RWPE1 (cell line): ENCODE results near the gene GLIS1.

Experiments
- CTCF ChIA-PET: fragments of 350-600 bp; sonication (Branson Sonifier 250); formaldehyde crosslinking; extraction: SDS; loops from one replicate; lab custom pipeline; 2021; lab: Yijun Ruan, JAX
- POLR2A ChIA-PET: fragments of 400-600 bp; formaldehyde crosslinking; extraction: SDS; loops from one replicate; lab custom pipeline; 2020; ENCODE audit warnings: antibody characterized with exemption; ENCODE audit not compliant: low non-redundant PET; lab: Yijun Ruan, JAX
- DNase-seq: peaks from one replicate; pipeline ENCODE4 v3.0.0; 2012; ENCODE audit warnings: low spot score
- H3K27ac ChIP-seq: fragments of 450-650 bp; 2 replicates; pipeline ENCODE4 v1.5.1; 2017
- TF ChIP-seq, protein P1 (sequence below): fragments of 450-650 bp; conservative IDR thresholded peaks from 2 replicates; pipeline ENCODE4 v1.5.1; 2017; ENCODE audit warnings: low read depth, mild to moderate bottlenecking

GLIS1 gene

GRCh38 chr1:53478502-53478818 is 260.5 kb downstream of the GLIS1 start:
- POLR2A ChIA-PET, result no interaction called here

DNA sequence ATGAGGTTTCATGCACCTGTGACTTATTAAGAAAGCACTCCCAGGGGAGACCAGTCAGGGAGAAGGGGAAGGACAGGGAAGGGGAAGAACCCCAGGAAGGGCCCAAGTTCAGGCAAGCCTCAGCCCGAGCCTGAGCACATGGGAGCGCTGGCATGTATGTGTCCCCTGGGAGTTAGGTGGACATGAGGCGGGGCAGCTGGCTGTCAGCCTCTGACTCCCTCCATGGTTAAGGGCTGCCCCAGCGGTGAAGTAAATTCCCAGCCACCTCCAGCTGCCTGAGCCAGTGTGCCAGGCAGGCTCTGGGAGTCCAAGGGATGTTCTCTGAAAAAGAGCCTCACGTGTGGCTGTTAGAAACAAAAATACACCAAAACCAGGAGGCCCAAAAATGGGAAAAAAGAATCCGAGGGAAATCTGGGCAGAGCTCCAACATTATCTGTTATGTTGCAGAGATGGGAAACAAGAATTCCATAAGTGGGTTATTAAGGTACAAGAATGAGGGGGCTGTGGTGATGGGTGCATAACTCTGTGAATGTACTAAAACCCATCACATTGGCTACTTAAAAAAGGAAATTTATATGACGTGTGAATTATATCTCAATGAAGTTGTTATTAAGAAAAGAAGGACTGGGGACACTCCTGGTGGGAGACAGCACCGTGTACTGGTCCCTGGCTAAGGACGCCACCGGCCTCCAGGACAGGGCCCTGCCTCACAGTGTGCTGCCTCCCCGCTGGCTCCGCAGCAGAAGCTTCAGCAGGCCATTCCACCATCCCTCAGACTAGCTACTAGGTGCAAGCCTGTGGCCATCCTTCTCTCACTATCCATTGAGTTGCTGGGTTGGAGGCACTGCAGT is 261.1 kb downstream of the GLIS1 start:
- CTCF ChIA-PET, result interaction anchor here (0.5 to 0.6 kb wide), 2 partner anchors 8 to 270 kb away, joined by 3 to 4 read pairs; no protein-coding TSS in a partner anchor
- DNase-seq, result no peak
- H3K27ac ChIP-seq, result no peak overlapping the region
- POLR2A ChIA-PET, result no interaction called here
- TF ChIP-seq, protein P1, sequence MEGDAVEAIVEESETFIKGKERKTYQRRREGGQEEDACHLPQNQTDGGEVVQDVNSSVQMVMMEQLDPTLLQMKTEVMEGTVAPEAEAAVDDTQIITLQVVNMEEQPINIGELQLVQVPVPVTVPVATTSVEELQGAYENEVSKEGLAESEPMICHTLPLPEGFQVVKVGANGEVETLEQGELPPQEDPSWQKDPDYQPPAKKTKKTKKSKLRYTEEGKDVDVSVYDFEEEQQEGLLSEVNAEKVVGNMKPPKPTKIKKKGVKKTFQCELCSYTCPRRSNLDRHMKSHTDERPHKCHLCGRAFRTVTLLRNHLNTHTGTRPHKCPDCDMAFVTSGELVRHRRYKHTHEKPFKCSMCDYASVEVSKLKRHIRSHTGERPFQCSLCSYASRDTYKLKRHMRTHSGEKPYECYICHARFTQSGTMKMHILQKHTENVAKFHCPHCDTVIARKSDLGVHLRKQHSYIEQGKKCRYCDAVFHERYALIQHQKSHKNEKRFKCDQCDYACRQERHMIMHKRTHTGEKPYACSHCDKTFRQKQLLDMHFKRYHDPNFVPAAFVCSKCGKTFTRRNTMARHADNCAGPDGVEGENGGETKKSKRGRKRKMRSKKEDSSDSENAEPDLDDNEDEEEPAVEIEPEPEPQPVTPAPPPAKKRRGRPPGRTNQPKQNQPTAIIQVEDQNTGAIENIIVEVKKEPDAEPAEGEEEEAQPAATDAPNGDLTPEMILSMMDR, result no peak

More at GRCh38 chr1:53478502-53478818, 260.5 kb downstream of the GLIS1 start:
- H3K27ac ChIP-seq, result no peak overlapping the region
- CTCF ChIA-PET, result no interaction called here
- no peak for DNase-seq
- TF ChIP-seq, protein P1, result no peak

GRCh38 chr1:53476579-53476978 is 262.4 kb downstream of the GLIS1 start:
- no peak for DNase-seq
- H3K27ac ChIP-seq, result no peak overlapping the region
- ChIA-PET POLR2A (no interaction called here), CTCF (no interaction called here)
- TF ChIP-seq, protein P1, result no peak

GRCh38 chr1:53475664-53476063 is 263.3 kb downstream of the GLIS1 start:
- TF ChIP-seq, protein P1, result no peak
- ChIA-PET CTCF (no interaction called here), POLR2A (no interaction called here)
- no peak for DNase-seq
- H3K27ac ChIP-seq, result no peak overlapping the region

GRCh38 chr1:53473463-53473862 is 265.5 kb downstream of the GLIS1 start:
- POLR2A ChIA-PET, result no interaction called here
- CTCF ChIA-PET, result interaction anchor here (0.5 to 0.7 kb wide), 2 partner anchors 208 to 386 kb away, joined by 3 to 4 read pairs; no protein-coding TSS in a partner anchor
- TF ChIP-seq, protein P1, result no peak
- H3K27ac ChIP-seq, result no peak overlapping the region
- DNase-seq, result no peak

- H3K27ac ChIP-seq, result no peak overlapping the region
- TF ChIP-seq, protein P1, result no peak
- ChIA-PET POLR2A (no interaction called here), CTCF (interaction anchor here (0.6 to 1.1 kb wide), 3 partner anchors 42 to 212 kb away, joined by 3 to 5 read pairs (median 3); no protein-coding TSS in a partner anchor)
- no peak for DNase-seq
Observed at GRCh38 chr1:53471000-53471399, 268.0 kb downstream of the GLIS1 start.
